HCT116 (cell line): Measurements from ENCODE around the gene NBPF15. TPM values are rescaled to one million over a fixed set of nuclear protein-coding genes. Genes with fewer than 3 reads are reported as not detected.
A peak's percentile ranks its signal among the peaks of the same experiment; 100 is the strongest.
"Not testable (repeated sequence)": the region's sequence is repeated elsewhere in the genome, so short reads cannot be mapped to it uniquely, and the experiment has no call there.

Source experiments
- ATAC-seq: fragments of 200-7000 bp; cut with Tn5 transposase; 2 replicates; pipeline ENCODE4 v1.9.1; 2020; ENCODE audit warnings: mild to moderate bottlenecking, moderate library complexity
- BruUV-seq: library from RNA; stranded (reverse); fragments of 400-500 nt; replicated peaks from 2 replicates; lab custom pipeline; 2021; lab: Mats Ljungman, UMichigan
- CTCF ChIA-PET: fragments of 300-600 bp; sonication (Branson Sonifier 250); formaldehyde crosslinking; loops from one replicate; lab custom pipeline; 2021; ENCODE audit warnings: antibody characterized with exemption; lab: Charles Lee
- POLR2A ChIA-PET: fragments of 300-600, 350-600 bp; sonication (Branson Sonifier 250); formaldehyde crosslinking; loops from one replicate; lab custom pipeline; 2021; ENCODE audit warnings: antibody characterized with exemption; lab: Charles Lee
- RAD21 ChIA-PET, 2 experiments: fragments of 300-600 bp; sonication (Branson Sonifier 250); formaldehyde crosslinking; loops; one replicate each; lab custom pipeline; 2023; ENCODE audit warnings: low total read pairs in 2 of 2; ENCODE audit not compliant: uncharacterized antibody in 2 of 2, unreplicated experiment in 2 of 2, low non-redundant PET in 1 of 2; lab: Charles Lee
- DNase-seq: peaks from one replicate; pipeline ENCODE4 v3.0.0-alpha.2; 2010; ENCODE audit warnings: low read depth, low spot score
- H2AFZ ChIP-seq: fragments of 200-600 bp; shearing (Covaris generic), sonication (generic); 2 replicates; pipeline ENCODE4 v1.6.1; 2017; ENCODE audit warnings: low read depth, mixed run types, mixed read lengths, antibody characterized with exemption, low read length; ENCODE audit not compliant: poor library complexity, severe bottlenecking
- H3K27ac ChIP-seq: 2 replicates; pipeline ENCODE4 v1.5.1; 2012; ENCODE audit warnings: low read depth, low read length
- H3K27me3 ChIP-seq: fragments of 200-600 bp; sonication (generic); 2 replicates; pipeline ENCODE4 v1.6.1; 2016; ENCODE audit warnings: mixed run types, low read length, mixed read lengths; ENCODE audit not compliant: insufficient read depth
- H3K36me3 ChIP-seq, 2 experiments: fragments of 200-500 bp in 1 of 2; fragments of 200-600 bp in 1 of 2; sonication (Bioruptor generic) in 1 of 2; sonication (generic) in 1 of 2; 2 replicates each; pipeline versions ENCODE4 v1.5.1 to v1.6.1; 2014 to 2016; ENCODE audit warnings: low read length in 2 of 2, inconsistent platforms in 1 of 2, mixed read lengths in 1 of 2, mixed run types in 1 of 2; ENCODE audit not compliant: insufficient read depth in 2 of 2, control insufficient read depth in 1 of 2
- H3K4me1 ChIP-seq, 2 experiments: fragments of 200-600 bp in 1 of 2; sonication (generic) in 1 of 2; 2 replicates each; pipeline versions ENCODE4 v1.5.1 to v1.6.1; 2012 to 2017; ENCODE audit warnings: low read length in 2 of 2, inconsistent platforms in 1 of 2, mild to moderate bottlenecking in 1 of 2, mixed read lengths in 1 of 2, mixed run types in 1 of 2, moderate library complexity in 1 of 2; ENCODE audit not compliant: insufficient read depth in 2 of 2, control insufficient read depth in 1 of 2
- H3K4me2 ChIP-seq: fragments of 200-600 bp; sonication (generic); 2 replicates; pipeline ENCODE4 v1.6.1; 2017; ENCODE audit warnings: mixed run types, low read length, mixed read lengths
- H3K4me3 ChIP-seq, 2 experiments: fragments of 200-600 bp in 1 of 2; sonication (generic) in 1 of 2; replicated peaks in 1 of 2; 2 replicates each; pipeline ENCODE4 v1.5.1; 2011 to 2016; ENCODE audit warnings: low read length in 2 of 2, control low read depth in 1 of 2, low read depth in 1 of 2, mild to moderate bottlenecking in 1 of 2, mixed read lengths in 1 of 2, mixed run types in 1 of 2
- H3K79me2 ChIP-seq: fragments of 200-600 bp; sonication (generic); 2 replicates; pipeline ENCODE4 v1.6.1; 2017; ENCODE audit warnings: mild to moderate bottlenecking, mixed run types, low read length, moderate library complexity, mixed read lengths; ENCODE audit not compliant: insufficient read depth
- H3K9ac ChIP-seq: fragments of 200-600 bp; sonication (generic); 2 replicates; pipeline ENCODE4 v1.6.1; 2016; ENCODE audit warnings: low read length, mixed read lengths
- H3K9me2 ChIP-seq: fragments of 200-600 bp; sonication (generic), shearing (Covaris generic); 2 replicates; pipeline ENCODE4 v1.6.1; 2017; ENCODE audit warnings: mixed run types, mild to moderate bottlenecking, moderate library complexity; ENCODE audit not compliant: insufficient read depth
- H3K9me3 ChIP-seq, 2 experiments: fragments of 200-500 bp in 1 of 2; fragments of 200-600 bp in 1 of 2; sonication (Bioruptor generic) in 1 of 2; sonication (generic) in 1 of 2; 2 replicates each; pipeline ENCODE4 v1.6.1; 2014 to 2017; ENCODE audit warnings: low read length in 2 of 2, mixed read lengths in 2 of 2, inconsistent platforms in 1 of 2, low read depth in 1 of 2, mild to moderate bottlenecking in 1 of 2, mixed run types in 1 of 2, moderate library complexity in 1 of 2; ENCODE audit not compliant: control insufficient read depth in 1 of 2, insufficient read depth in 1 of 2
- H4K20me1 ChIP-seq: fragments of 200-600 bp; sonication (generic), shearing (Covaris generic); 2 replicates; pipeline ENCODE4 v1.6.1; 2017; ENCODE audit warnings: mixed run types, mild to moderate bottlenecking, moderate library complexity; ENCODE audit not compliant: insufficient read depth
- MAX ChIP-seq: IDR thresholded peaks from 2 replicates; pipeline ENCODE4 v1.6.1; 2012
- intact Hi-C: fragments of 100-400 bp; cut with micrococcal nuclease; formaldehyde crosslinking; loops from 2 replicates; pipeline ENCODE4 v1.10.0; 2022
- total RNA-seq: library from RNA; stranded (reverse); gene quantifications from one replicate; pipeline ENCODE4 v1.2.1, GENCODE V29; 2021; ENCODE audit not compliant: unreplicated experiment

The NBPF15 gene
- total RNA-seq, 1 experiment from 2014 or later: 27.7 TPM

GRCh38 chr1:144471434-144471833, 10.0 kb upstream of the NBPF15 start:
- H3K9ac ChIP-seq, H3K4me2 ChIP-seq, POLR2A ChIA-PET, H3K9me3 ChIP-seq, DNase-seq, H3K9me2 ChIP-seq, RAD21 ChIA-PET, CTCF ChIA-PET, H3K4me3 ChIP-seq, H3K4me1 ChIP-seq, H3K27me3 ChIP-seq, ATAC-seq, H3K79me2 ChIP-seq, H4K20me1 ChIP-seq, intact Hi-C loops, H2AFZ ChIP-seq, H3K36me3 ChIP-seq, BruUV-seq, H3K27ac ChIP-seq: not testable (repeated sequence)

DNA sequence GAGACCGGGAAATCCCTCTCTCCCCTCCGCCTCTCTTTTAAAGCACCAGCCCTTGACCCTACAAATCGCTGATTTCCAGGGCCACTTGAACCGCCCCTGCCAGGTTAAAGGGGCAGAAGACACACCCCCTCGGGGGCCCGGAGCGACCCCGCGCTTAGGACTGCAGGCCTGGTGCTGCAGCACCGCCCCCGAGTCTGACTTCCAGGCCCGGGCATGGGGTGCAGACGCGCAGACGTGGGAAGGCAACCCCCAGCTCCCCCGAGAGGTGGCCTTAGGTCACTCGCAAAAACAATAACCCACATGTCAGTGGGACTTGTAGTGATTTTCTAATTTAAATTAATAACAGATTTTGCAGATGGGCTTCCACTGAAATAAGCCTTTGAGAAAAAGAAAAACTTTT, 309 bp upstream of the NBPF15 start:
- Histone ChIP-seq H3K4me3 (peak overlapping the region in 1 of 2 experiments; percentile 59; a peak in 2 of 4 replicates), H3K4me2 (peak overlapping the region; percentile 55; the same call in 1 of the 2 replicates)
- peak; percentile 51 for ATAC-seq
- H3K27me3 ChIP-seq, H3K9ac ChIP-seq, H3K9me2 ChIP-seq, H3K4me1 ChIP-seq, RAD21 ChIA-PET, BruUV-seq, H2AFZ ChIP-seq, H4K20me1 ChIP-seq, CTCF ChIA-PET, intact Hi-C loops, H3K9me3 ChIP-seq, H3K36me3 ChIP-seq, POLR2A ChIA-PET, H3K79me2 ChIP-seq, DNase-seq, H3K27ac ChIP-seq: not testable (repeated sequence)

- H3K27me3 ChIP-seq, H2AFZ ChIP-seq, RAD21 ChIA-PET, H3K9me2 ChIP-seq, H3K4me1 ChIP-seq, H3K36me3 ChIP-seq, H3K79me2 ChIP-seq, H3K9me3 ChIP-seq, CTCF ChIA-PET, DNase-seq, H4K20me1 ChIP-seq, intact Hi-C loops, H3K27ac ChIP-seq, POLR2A ChIA-PET: not testable (repeated sequence)
- Histone ChIP-seq H3K4me3 (peak overlapping the region; percentile 52 to 59), H3K4me2 (peak overlapping the region; percentile 55), H3K9ac (peak overlapping the region; percentile 50)
- BruUV-seq: TSS peak; percentile 45
- 0 out of 2 replicates have a peak, but pooled peaks have one; percentile 13 for TF ChIP-seq MAX
- ATAC-seq: peak; percentile 58
Measured at GRCh38 chr1:144460686-144461085, 783 bp downstream of the NBPF15 start.

DNA sequence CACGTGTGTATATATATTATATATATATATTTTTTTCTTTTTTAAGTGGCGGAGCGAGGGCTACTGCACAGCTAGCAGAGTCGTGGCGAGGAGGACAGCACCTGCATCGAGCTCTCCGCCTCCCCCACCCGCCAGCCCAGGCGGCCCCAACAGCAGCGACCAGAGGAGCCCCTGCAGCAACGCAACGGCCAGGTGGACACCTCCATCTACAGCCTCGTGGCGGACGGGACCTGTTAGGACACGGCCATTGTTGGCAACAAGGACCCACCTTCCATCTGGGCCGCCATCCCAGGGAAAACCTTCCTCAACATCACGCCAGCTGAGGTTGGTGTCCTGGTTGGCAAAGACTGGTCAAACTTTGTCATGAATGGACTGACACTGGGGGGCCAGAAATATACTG, 19.1 kb downstream of the NBPF15 start:
- H3K9me3 ChIP-seq, H3K9ac ChIP-seq, H3K9me2 ChIP-seq, H3K4me1 ChIP-seq, CTCF ChIA-PET, H3K27me3 ChIP-seq, H4K20me1 ChIP-seq, H3K4me2 ChIP-seq, H3K27ac ChIP-seq, H3K79me2 ChIP-seq, POLR2A ChIA-PET, intact Hi-C loops, H3K36me3 ChIP-seq, ATAC-seq, H3K4me3 ChIP-seq, RAD21 ChIA-PET, BruUV-seq, H2AFZ ChIP-seq, DNase-seq: not testable (repeated sequence)
